Psoas muscle (tissue), 8 donors: ENCODE measurements around the gene SDHA. TPM values are rescaled to one million over a fixed set of nuclear protein-coding genes. Genes with fewer than 3 reads are reported as not detected.
"Not testable (repeated sequence)": the region's sequence is repeated elsewhere in the genome, so short reads cannot be mapped to it uniquely, and the experiment has no call there.

Source experiments
- ATAC-seq, 4 donors: fragments of 200-7000 bp; cut with Tn5 transposase; one replicate each; pipeline ENCODE4 v1.9.1; 2020; ENCODE audit warnings: moderate library complexity in 3 of 4, mild to moderate bottlenecking in 2 of 4
- DNase-seq, 2 donors: peaks; one replicate each; pipeline ENCODE4 v3.0.0-alpha.2; 2020
- H3K27ac ChIP-seq: fragments of 200-600 bp; one replicate; pipeline ENCODE4 v1.8.0; 2022
- H3K27me3 ChIP-seq, 3 donors: fragments of 200-600 bp in 1 of 3; one replicate each; pipeline versions ENCODE4 v1.6.1 to v1.8.0; 2013 to 2022; ENCODE audit warnings: low read length in 2 of 3, mild to moderate bottlenecking in 2 of 3, moderate library complexity in 1 of 3; ENCODE audit not compliant: insufficient read depth in 3 of 3
- H3K36me3 ChIP-seq, 2 donors: fragments of 200-600 bp in 1 of 2; one replicate each; pipeline versions ENCODE4 v1.6.1 to v1.8.0; 2013 to 2022; ENCODE audit warnings: low read depth in 1 of 2, mild to moderate bottlenecking in 1 of 2, moderate library complexity in 1 of 2; ENCODE audit not compliant: insufficient read depth in 1 of 2
- H3K4me1 ChIP-seq: fragments of 200-600 bp; one replicate; pipeline ENCODE4 v1.8.0; 2022
- H3K4me3 ChIP-seq: fragments of 200-600 bp; one replicate; pipeline ENCODE4 v1.8.0; 2022; ENCODE audit warnings: mild to moderate bottlenecking
- H3K9me3 ChIP-seq: fragments of 200-600 bp; one replicate; pipeline ENCODE4 v1.8.0; 2022
- WGBS, 3 donors: extraction: QIAGEN DNeasy Blood & Tissue Kit; methylation state at CpG; one replicate each; pipeline versions ENCODE4 v1.1.6 to v1.1.7; 2013; 5-methylcytosine and 5-hydroxymethylcytosine counted together
- intact Hi-C, 2 donors: fragments of 100-400 bp; cut with DNase I; formaldehyde crosslinking; loops; one replicate each; pipeline versions ENCODE4 v1.11.0 to v1.14.2; 2022
- polyA plus RNA-seq, 3 donors: library from polyadenylated mRNA; stranded (reverse); fragments of 200-250 nt; gene quantifications; one replicate each; pipeline ENCODE4 v1.2.3, GENCODE V29; 2013
- total RNA-seq, 4 donors: library from RNA; stranded (reverse); fragmentation: NEBNext Ultra II Directional in 2 of 4; extraction: Animal tissue kit (Norgen Biotek cat#: 25700) in 2 of 4; gene quantifications; one replicate each; pipeline versions ENCODE4 v1.2.1 to v1.2.4, GENCODE V29; 2021 to 2023
- TF ChIP-seq, protein P1 (sequence below): fragments of 200-600 bp; IDR thresholded peaks from one replicate; pipeline ENCODE4 v1.8.0; 2022; ENCODE audit warnings: antibody characterized with exemption
- donor health status: healthy with polysubstance abuse.
- donor health status: DM: no; HTN: no; CAD: no; lungs with moderate emphysema.
- donor health status: Bipolar disorder and iron deficiency.
- donor health status: healthy.
- donor health status: DM: yes; HTN: yes; CAD: no.
- donor health status: DM: no; HTN: no; CAD: no.
- donor health status: DM: no; HTN: no; CAD: no.
- donor health status: DM: yes; HTN: yes; CAD: no.

The SDHA gene
- total and polyA plus RNA-seq, 7 donors, result 160 to 363 (median 269) TPM

DNA sequence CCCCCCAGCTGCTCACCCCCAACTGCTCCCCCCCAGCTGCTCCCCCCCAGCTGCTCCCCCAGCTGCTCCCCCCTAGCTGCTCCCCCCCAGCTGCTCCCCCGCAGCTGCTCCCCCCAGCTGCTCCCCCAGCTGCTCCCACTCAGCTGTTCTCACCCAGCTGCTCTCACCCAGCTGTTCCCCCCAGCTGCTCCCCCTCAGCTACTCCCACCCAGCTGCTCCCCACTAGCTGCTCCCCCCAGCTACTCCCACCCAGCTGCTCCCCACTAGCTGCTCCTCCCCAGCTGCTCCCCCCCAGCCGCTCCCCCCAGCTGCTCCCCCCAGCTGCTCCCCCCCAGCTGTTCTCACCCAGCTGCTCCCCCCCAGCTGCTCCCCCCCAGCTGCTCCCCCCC is 80.6 kb downstream of the SDHA start:
- Histone ChIP-seq H3K4me3 (no peak overlapping the region), H3K9me3 (no peaks in the 10 kb centered on the region), H3K27me3 (no peaks in the 10 kb centered on the region), H3K36me3 (no peaks in the 10 kb centered on the region), H3K4me1 (no peaks in the 10 kb centered on the region), H3K27ac (no peak overlapping the region)
- WGBS, 3 donors, result 60 to 92% methylated on average over 1 to 2 of the region's 2 CpGs; no CpG with 5 or more reads in 1 of the 3 donors
- ATAC-seq (no peak), DNase-seq (no peak)
- TF ChIP-seq, protein P1, sequence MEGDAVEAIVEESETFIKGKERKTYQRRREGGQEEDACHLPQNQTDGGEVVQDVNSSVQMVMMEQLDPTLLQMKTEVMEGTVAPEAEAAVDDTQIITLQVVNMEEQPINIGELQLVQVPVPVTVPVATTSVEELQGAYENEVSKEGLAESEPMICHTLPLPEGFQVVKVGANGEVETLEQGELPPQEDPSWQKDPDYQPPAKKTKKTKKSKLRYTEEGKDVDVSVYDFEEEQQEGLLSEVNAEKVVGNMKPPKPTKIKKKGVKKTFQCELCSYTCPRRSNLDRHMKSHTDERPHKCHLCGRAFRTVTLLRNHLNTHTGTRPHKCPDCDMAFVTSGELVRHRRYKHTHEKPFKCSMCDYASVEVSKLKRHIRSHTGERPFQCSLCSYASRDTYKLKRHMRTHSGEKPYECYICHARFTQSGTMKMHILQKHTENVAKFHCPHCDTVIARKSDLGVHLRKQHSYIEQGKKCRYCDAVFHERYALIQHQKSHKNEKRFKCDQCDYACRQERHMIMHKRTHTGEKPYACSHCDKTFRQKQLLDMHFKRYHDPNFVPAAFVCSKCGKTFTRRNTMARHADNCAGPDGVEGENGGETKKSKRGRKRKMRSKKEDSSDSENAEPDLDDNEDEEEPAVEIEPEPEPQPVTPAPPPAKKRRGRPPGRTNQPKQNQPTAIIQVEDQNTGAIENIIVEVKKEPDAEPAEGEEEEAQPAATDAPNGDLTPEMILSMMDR, result no peak
- intact Hi-C loops, result no loop called here

DNA sequence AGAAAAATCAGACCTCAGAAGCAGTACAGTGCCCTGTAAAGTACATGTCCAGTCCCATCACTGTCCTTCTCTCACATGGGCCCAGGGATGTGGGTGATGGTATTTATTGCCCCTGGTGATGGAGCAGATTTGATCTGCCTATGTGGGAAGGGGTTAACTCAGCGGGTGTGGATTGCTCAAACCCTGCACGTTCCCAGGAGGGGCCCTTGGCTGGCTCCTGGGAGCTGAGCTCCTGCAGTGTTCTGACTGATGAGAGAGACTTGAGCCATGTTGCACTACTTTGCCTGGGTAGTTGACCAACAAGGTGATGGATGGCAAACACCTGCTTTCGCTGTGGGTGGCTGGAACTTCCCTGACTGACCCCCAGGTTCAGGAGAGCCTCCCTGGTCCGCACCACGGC is 81.8 kb downstream of the SDHA start:
- peak in 1 of 4 donors; percentile 28 for ATAC-seq
- H3K27ac ChIP-seq, intact Hi-C loops, H3K4me3 ChIP-seq, H3K9me3 ChIP-seq, DNase-seq, H3K36me3 ChIP-seq, H3K27me3 ChIP-seq, H3K4me1 ChIP-seq: not testable (repeated sequence)
- WGBS, 3 donors, result 62 to 71% (median 70%) methylated on average over 3 to 5 of the region's 5 CpGs

DNA sequence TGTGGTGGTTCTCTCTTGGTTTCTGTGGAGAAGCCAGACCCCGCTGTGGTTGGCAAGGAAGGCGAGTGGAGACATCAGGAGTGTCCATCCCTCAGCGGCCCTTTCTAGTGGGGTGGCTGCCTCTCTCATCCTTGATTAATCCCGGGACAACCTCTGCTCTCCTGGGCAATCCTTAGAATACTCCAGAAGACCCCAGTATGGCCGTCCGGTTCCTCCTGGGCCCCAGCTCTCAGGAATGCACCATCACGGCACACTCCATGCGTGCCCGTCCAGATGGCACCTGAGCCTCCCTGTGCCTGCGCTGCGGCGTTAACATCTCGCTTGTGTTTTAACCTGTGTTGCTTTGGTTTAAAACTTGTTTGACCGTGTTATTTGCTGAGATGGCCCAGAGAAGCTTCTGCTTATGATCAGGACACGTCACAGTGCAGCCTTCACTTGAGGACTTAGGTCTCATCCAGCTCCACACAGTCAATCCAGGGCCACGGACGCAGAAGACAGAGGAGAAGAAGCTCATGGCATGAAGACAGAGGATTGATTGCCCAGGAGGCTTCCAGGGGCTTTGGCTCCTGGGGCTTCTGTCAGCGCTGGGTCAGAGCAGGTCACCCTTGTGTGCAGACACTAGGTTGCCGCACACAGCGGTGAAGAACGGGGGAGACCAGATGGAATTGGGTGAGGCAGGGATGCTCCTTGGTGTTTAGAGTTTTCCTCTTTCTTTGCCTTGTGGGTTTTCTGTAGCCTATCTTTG is 82.7 kb downstream of the SDHA start:
- H3K36me3 ChIP-seq, H3K4me1 ChIP-seq, H3K27me3 ChIP-seq, H3K4me3 ChIP-seq, ATAC-seq, intact Hi-C loops, H3K27ac ChIP-seq, DNase-seq, H3K9me3 ChIP-seq: not testable (repeated sequence)
- WGBS, 3 donors, result 90 to 93% (median 92%) methylated on average over 21 of the region's 21 CpGs

DNA sequence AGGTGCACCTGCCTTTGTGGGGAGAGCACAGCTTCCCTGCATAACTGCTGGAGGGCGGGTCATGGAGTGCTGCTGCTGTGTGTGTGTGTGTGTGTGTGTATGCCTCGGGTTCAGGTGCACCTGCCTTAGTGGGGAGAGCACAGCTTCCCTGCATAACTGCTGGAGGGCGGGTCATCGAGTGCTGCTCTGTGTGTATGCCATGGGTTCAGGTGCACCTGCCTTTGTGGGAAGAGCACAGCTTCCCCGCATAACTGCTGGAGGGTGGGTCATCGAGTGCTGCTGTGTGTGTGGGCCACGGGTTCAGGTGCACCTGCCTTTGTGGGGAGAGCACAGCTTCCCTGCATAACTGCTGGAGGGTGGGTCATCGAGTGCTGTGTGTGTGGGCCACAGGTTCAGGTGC is 84.3 kb downstream of the SDHA start:
- H3K27me3 ChIP-seq, H3K4me1 ChIP-seq, ATAC-seq, H3K4me3 ChIP-seq, H3K9me3 ChIP-seq, H3K27ac ChIP-seq, DNase-seq, intact Hi-C loops: not testable (repeated sequence)
- WGBS, 3 donors, result 88 to 92% (median 89%) methylated on average over 8 of the region's 8 CpGs
- peaks cover 0 to 11% of the 10 kb centered on the region in 2 donors for H3K36me3 ChIP-seq

DNA sequence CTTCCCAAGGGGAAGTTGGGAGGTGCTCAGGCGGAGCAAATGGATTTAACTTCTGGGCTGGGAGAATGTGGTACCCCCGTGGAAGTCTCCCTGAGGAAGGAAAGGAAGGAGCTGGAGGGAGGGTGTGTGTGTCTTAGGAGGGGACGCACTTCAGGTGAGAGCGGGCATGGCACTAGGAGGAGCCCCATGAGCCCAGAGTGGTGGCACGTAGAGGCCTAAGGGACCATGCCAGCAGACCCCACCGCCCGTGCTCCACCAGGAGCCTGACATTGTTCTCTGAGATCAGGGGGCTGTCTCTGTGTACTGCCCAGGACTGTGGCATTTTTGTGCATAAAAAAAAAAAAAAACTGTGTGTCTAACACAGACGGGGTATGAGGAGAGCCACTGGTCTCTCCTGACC is 84.8 kb downstream of the SDHA start:
- no peaks in the 10 kb centered on the region for H3K4me1 ChIP-seq
- H3K27ac ChIP-seq, result no peak overlapping the region
- 77 to 80% (median 78%) methylated on average over 8 of the region's 8 CpGs for WGBS, 3 donors
- TF ChIP-seq, protein P1, result no peak
- DNase-seq (peak in 1 of 2 donors; percentile 17), ATAC-seq (no peak)
- peaks cover 0 to 16% of the 10 kb centered on the region in 2 donors for H3K36me3 ChIP-seq
- intact Hi-C loops, result no loop called here
- H3K27me3 ChIP-seq, result no peaks in the 10 kb centered on the region
- no peak overlapping the region for H3K4me3 ChIP-seq
- no peaks in the 10 kb centered on the region for H3K9me3 ChIP-seq

DNA sequence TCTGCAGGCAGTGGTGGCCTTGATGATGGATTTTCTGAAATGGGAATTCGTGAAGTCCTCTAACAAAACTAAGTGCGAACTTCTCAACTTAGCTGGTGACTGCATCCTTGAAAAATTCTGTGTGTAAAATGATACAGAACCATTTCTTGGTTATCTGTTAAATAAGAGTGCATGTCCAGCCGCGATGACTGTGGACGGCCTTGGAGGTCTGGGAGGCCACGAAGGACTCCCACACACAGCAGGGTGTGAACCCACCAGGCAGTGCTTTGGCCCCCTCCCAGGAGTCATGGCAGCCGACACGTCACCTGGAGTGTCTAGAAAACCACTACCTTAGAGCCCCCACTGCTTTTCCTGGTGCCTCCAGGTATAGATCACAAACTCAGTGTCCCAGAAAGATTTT is 85.6 kb downstream of the SDHA start:
- H3K27me3 ChIP-seq, H3K27ac ChIP-seq, intact Hi-C loops, ATAC-seq, H3K4me3 ChIP-seq, H3K9me3 ChIP-seq, H3K4me1 ChIP-seq: not testable (repeated sequence)
- peaks cover 0 to 21% of the 10 kb centered on the region in 2 donors for H3K36me3 ChIP-seq
- WGBS, 3 donors, result 70 to 90% (median 89%) methylated on average over 7 to 8 of the region's 8 CpGs
- peak in 1 of 2 donors; percentile 23 for DNase-seq
